ENCODE data around the gene VANGL1. TPM values are rescaled to one million over a fixed set of nuclear protein-coding genes. Genes with fewer than 3 reads are reported as not detected.

The VANGL1 gene
- total and polyA plus RNA-seq, 2 of the 4 experiments (the other 2 are of a cell fraction): 6.1 to 6.7 TPM

- Histone ChIP-seq H2AK5ac (ENCODE audit: low read depth, low read length) (no peak overlapping the region), H4K20me1 (ENCODE audit: insufficient read depth, low read length) (peaks cover 6% of the 10 kb centered on the region; the same call in 1 of the 2 replicates), H3K56ac (ENCODE audit: extremely low read depth, insufficient read depth, low read length) (no peak overlapping the region), H4K5ac (ENCODE audit: low read depth, low read length) (no peak overlapping the region), H3K4me1 (ENCODE audit: control insufficient read depth, insufficient read depth, low read length) (peaks cover 15% of the 10 kb centered on the region), H3K4me2 (ENCODE audit: low read depth, low read length) (no peak overlapping the region), H3K4ac (ENCODE audit: low read depth, low read length) (no peak overlapping the region), H2BK15ac (ENCODE audit: low read depth, low read length) (no peak overlapping the region), H2AFZ (replicated peaks; ENCODE audit: low read length, poor library complexity) (no peak overlapping the region), H2BK20ac (ENCODE audit: low read depth, low read length) (no peak overlapping the region), H4K91ac (ENCODE audit: insufficient read depth, low read depth, low read length) (no peak overlapping the region), H3K18ac (ENCODE audit: low read depth, low read length) (no peak overlapping the region), H3K9me3 (ENCODE audit: control insufficient read depth, insufficient read depth, low read length) (no peaks in the 10 kb centered on the region), H4K8ac (ENCODE audit: low read depth in 2 of 2, low read length in 2 of 2) (no peak overlapping the region), H3K4me3 (ENCODE audit: insufficient read depth, low read depth, low read length) (no peak overlapping the region), H2BK5ac (ENCODE audit: low read depth, low read length, poor library complexity, severe bottlenecking) (no peak overlapping the region), H3K27me3 (ENCODE audit: control insufficient read depth, insufficient read depth, low read length) (no peaks in the 10 kb centered on the region), H3K14ac (replicated peaks; ENCODE audit: low read depth, low read length) (no peak overlapping the region), H3K79me1 (ENCODE audit: low read depth in 1 of 2, low read length in 2 of 2) (peaks cover 18 to 59% of the 10 kb centered on the region in 2 experiments), H3K9ac (ENCODE audit: low read depth, low read length) (no peak overlapping the region), H3K27ac (ENCODE audit: insufficient read depth, low read length) (no peak overlapping the region), H2BK120ac (ENCODE audit: low read depth, low read length) (no peak overlapping the region), H3K23ac (ENCODE audit: low read depth, low read length) (no peak overlapping the region), H3K36me3 (ENCODE audit: control insufficient read depth, insufficient read depth, low read length) (no peaks in the 10 kb centered on the region; the same call in 1 of the 2 replicates), H2AK9ac (replicated peaks; ENCODE audit: low read depth, low read length, poor library complexity) (no peak overlapping the region), H3K9me1 (ENCODE audit: insufficient read depth, low read length) (peaks cover 20% of the 10 kb centered on the region)
- ChIA-PET POLR2A (ENCODE audit: unreplicated experiment) (no interaction called here), CTCF (no interaction called here)
- no peak for TF ChIP-seq CEBPB (IDR thresholded peaks at IDR 0.05; ENCODE audit: low read depth, low read length)
- no peak for TF ChIP-seq BHLHE40 (IDR thresholded peaks at IDR 0.05; ENCODE audit: low read depth, low read length)
- no peak for TF ChIP-seq MXI1 (IDR thresholded peaks at IDR 0.05; ENCODE audit: borderline replicate concordance, low read depth, low read length)
- no peak for TF ChIP-seq RFX5 (IDR thresholded peaks at IDR 0.05; ENCODE audit: low read depth, low read length)
- TF ChIP-seq ELK1 (IDR thresholded peaks at IDR 0.05; ENCODE audit: borderline replicate concordance, low read depth, low read length): no peak
- no peak for TF ChIP-seq RAD21 (IDR thresholded peaks at IDR 0.05; ENCODE audit: low read length)
- TF ChIP-seq CTCF (conservative IDR thresholded peaks at IDR 0.05; ENCODE audit: low read depth, low read length): no peak
- no peak for TF ChIP-seq SMC3 (IDR thresholded peaks at IDR 0.05; ENCODE audit: low read depth, low read length)
- no peak for TF ChIP-seq POLR2A (IDR thresholded peaks at IDR 0.05; ENCODE audit: low read depth, low read length)
- no peak for TF ChIP-seq CHD1 (IDR thresholded peaks at IDR 0.05; ENCODE audit: low read depth, low read length)
- no peak for TF ChIP-seq FOS (IDR thresholded peaks at IDR 0.05; ENCODE audit: low read depth, low read length)
- no peak for TF ChIP-seq MAZ (IDR thresholded peaks at IDR 0.05; ENCODE audit: borderline replicate concordance, low read depth, low read length)
- no peak for TF ChIP-seq RCOR1 (IDR thresholded peaks at IDR 0.05; ENCODE audit: insufficient replicate concordance, low read length)
- no peak for TF ChIP-seq MAFK (IDR thresholded peaks at IDR 0.05; ENCODE audit: low read depth, low read length)
- TF ChIP-seq USF2 (IDR thresholded peaks at IDR 0.05; ENCODE audit: low read depth, low read length): no peak
- no peak for TF ChIP-seq NFE2L2 (IDR thresholded peaks at IDR 0.05; ENCODE audit: low read depth, low read length)
- BruUV-seq (replicated peaks): no TSS peak
- no peak for ATAC-seq (ENCODE audit: low read depth)
- intact Hi-C loops (cut with micrococcal nuclease) (no loop called here), in situ Hi-C loops (cut with MboI; ENCODE audit: low sequenced_read_pairs) (no loop called here), dilution Hi-C loops (cut with HindIII; ENCODE audit: low sequenced_read_pairs, unreplicated experiment) (no loop called here)
- WGBS, 2 experiments (ENCODE audit: extremely low coverage in 2 of 2, insufficient read length in 1 of 2): 100% methylated on average over 1 of the region's 3 CpGs; no CpG with 5 or more reads in 1 of the 2 experiments
- no peak for DNase-seq
Measured at GRCh38 chr1:115654125-115654524, 12.4 kb downstream of the VANGL1 start.
